ENCODE data around the gene SATB1. TPM values are rescaled to one million over a fixed set of nuclear protein-coding genes. Genes with fewer than 3 reads are reported as not detected.
A peak's percentile ranks its signal among the peaks of the same experiment; 100 is the strongest.

Gene SATB1
- polyA plus RNA-seq, 1 experiment: 10.8 TPM

DNA sequence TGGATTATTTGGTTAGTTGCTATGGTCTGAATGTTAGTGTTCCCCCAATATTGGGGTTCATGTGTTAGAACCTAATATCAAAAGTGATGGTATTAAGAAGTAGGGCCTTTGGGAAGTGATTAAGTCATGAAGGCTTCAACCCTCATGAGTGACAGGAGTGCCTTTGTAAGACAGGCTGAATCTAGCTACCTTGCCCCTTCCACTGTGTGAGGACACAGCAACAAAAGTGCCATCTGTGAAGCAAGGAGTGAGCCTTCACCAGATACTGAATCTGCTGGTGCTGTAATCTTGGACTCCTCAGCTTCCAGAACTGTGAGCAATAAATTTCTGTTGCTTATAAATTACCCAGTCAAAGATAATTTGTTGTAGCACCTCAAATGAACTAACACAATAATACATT lies 22.6 kb upstream of the SATB1 start:
- CTCF ChIA-PET: no interaction called here
- Histone ChIP-seq H3K4me3 (ENCODE audit: low read depth, low read length) (no peak overlapping the region), H3K36me3 (ENCODE audit: control insufficient read depth, insufficient read depth, low read length) (no peaks in the 10 kb centered on the region), H3K27me3 (ENCODE audit: control insufficient read depth, insufficient read depth, low read length) (peaks cover 23% of the 10 kb centered on the region)
- no peak for TF ChIP-seq CTCF (IDR thresholded peaks at IDR 0.05; ENCODE audit: insufficient read depth, low read depth, low read length)
- POLR2A ChIA-PET: no interaction called here
- no peak for DNase-seq (ENCODE audit: low read depth)

- Histone ChIP-seq H3K27me3 (ENCODE audit: control insufficient read depth, insufficient read depth, low read length) (peaks cover 23% of the 10 kb centered on the region), H3K36me3 (ENCODE audit: control insufficient read depth, insufficient read depth, low read length) (no peaks in the 10 kb centered on the region), H3K4me3 (ENCODE audit: low read depth, low read length) (no peak overlapping the region)
- TF ChIP-seq CTCF (IDR thresholded peaks at IDR 0.05; ENCODE audit: insufficient read depth, low read depth, low read length): no peak
- ChIA-PET CTCF (interaction anchor here (0.6 to 1.0 kb wide), 2 partner anchors 9 to 552 kb away, joined by 3 to 5 read pairs; no protein-coding TSS in a partner anchor), POLR2A (no interaction called here)
- no peak for DNase-seq (ENCODE audit: low read depth)
These were observed 21.1 kb upstream of the SATB1 start for GRCh38 chr3:18446149-18446825.

DNA sequence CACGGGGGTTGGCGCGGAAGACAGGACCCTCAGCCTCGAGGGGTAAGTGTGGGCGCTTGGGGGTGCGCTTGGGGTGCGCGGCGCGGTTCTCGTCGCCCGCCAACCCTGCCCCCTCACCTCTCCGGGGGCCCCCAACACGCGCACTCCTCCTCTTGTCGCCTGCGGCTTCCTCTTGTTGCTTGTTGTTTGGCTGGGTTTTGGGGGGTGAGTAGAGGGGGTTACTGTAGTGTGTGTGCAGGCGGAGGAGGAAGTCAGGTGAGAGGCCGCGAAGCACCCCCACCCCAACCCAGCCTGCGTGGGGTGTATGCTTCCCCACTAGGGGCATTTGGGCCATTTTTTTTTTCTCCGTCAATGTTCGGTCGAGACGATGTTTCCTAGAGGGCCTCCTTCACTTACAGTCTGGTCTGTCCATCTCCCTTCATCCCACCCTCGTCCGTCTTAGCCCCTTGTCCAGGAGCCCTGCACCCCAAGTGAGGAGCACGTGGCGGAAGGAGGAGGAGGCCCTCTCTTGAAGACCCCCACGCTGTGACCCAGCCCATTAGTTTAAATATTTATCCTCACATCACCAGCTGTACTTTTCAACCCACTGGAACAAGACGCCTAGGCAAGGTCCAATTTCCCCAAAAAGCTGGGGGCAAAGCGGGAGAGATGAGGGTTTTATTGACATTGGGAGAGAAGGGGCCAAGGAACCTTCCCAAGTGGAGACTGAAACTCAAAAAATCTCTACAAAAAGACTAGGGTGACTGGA lies 20.4 kb upstream of the SATB1 start:
- ChIA-PET POLR2A (no interaction called here), CTCF (interaction anchor here (0.6 to 1.2 kb wide), 6 partner anchors 10 to 551 kb away, joined by 3 to 5 read pairs (median 4); no protein-coding TSS in a partner anchor)
- Histone ChIP-seq H3K4me3 (ENCODE audit: low read depth, low read length) (peak overlapping the region; percentile 43), H3K27me3 (ENCODE audit: control insufficient read depth, insufficient read depth, low read length) (peaks cover 23% of the 10 kb centered on the region), H3K36me3 (ENCODE audit: control insufficient read depth, insufficient read depth, low read length) (no peaks in the 10 kb centered on the region)
- DNase-seq (ENCODE audit: low read depth): no peak
- TF ChIP-seq CTCF (IDR thresholded peaks at IDR 0.05; ENCODE audit: insufficient read depth, low read depth, low read length): no peak

DNA sequence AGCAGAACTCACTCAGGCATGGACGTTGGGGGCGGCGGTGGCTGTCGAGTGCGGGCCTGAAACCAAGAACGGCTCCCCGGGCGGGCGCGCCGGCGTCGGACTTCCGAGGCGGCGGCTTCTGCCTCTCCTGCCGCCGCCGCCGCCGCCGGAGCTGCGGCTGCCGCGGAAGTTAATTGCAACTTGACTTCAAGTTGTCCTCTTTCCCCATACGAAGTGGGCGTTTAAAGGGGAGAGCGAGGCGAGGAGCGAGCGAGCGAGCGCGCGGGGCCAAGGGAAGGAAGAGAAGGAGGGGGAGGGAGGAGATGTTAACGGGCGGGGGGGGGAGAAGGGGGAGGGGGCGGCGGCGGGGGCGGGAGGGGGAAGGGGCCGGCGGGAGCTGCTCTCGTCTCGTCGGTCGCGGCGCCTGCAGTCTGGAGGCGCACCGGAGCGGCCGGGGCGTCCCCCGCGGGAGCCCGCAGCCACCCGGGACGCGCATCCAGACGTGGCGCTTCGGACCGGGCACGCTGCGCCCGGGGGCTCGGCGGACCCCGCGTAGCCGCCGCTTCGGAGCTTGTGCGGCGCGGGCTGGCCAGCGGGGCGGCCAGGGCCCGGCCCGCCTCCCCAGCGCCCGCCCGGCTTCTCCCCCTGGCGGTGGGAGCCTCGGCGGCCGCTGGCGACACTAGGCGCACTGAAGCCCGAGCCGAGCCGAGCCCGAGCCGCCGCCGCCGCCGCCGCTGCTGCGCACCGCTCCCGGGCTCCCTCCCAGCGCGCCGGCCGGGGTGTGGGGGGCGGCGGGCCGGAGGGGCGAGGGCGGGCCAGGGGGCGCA lies 19.7 kb upstream of the SATB1 start:
- TF ChIP-seq CTCF (IDR thresholded peaks at IDR 0.05; ENCODE audit: insufficient read depth, low read depth, low read length): no peak
- CTCF ChIA-PET: interaction anchor here (1.0 to 1.2 kb wide), 3 partner anchors 14 to 69 kb away, joined by 3 to 4 read pairs (median 4); no protein-coding TSS in a partner anchor
- Histone ChIP-seq H3K36me3 (ENCODE audit: control insufficient read depth, insufficient read depth, low read length) (no peaks in the 10 kb centered on the region), H3K27me3 (ENCODE audit: control insufficient read depth, insufficient read depth, low read length) (peaks cover 23% of the 10 kb centered on the region), H3K4me3 (ENCODE audit: low read depth, low read length) (peak overlapping the region; percentile 43)
- DNase-seq (ENCODE audit: low read depth): no peak
- POLR2A ChIA-PET: no interaction called here
